Mesenchymal stem cell (in vitro differentiated cells and primary cell): ENCODE measurements around the gene DPYD.

Experiments used
- DNase-seq: peaks from one replicate; pipeline ENCODE4 v3.0.0-alpha.2; 2013
- H2AFZ ChIP-seq: one replicate; pipeline ENCODE4 v1.6.1; 2013; ENCODE audit warnings: low read depth, mild to moderate bottlenecking, control low read depth, inconsistent platforms, low read length, moderate library complexity
- H2AK5ac ChIP-seq: 2 replicates; pipeline ENCODE4 v1.6.1; 2013; ENCODE audit warnings: low read length, moderate library complexity, mild to moderate bottlenecking, inconsistent platforms; ENCODE audit not compliant: severe bottlenecking
- H2BK120ac ChIP-seq: one replicate; pipeline ENCODE4 v1.6.1; 2013; ENCODE audit warnings: low read depth, mild to moderate bottlenecking, inconsistent platforms, low read length, moderate library complexity
- H2BK12ac ChIP-seq, 2 experiments: one replicate each; pipeline ENCODE4 v1.6.1; 2013; ENCODE audit warnings: inconsistent platforms in 2 of 2, low read length in 2 of 2, mild to moderate bottlenecking in 2 of 2, moderate library complexity in 2 of 2, control low read depth in 1 of 2
- H2BK15ac ChIP-seq: one replicate; pipeline ENCODE4 v1.6.1; 2013; ENCODE audit warnings: mild to moderate bottlenecking, low read depth, inconsistent platforms; ENCODE audit not compliant: poor library complexity, severe bottlenecking
- H2BK5ac ChIP-seq: 2 replicates; pipeline ENCODE4 v1.6.1; 2013; ENCODE audit warnings: low read depth, mild to moderate bottlenecking, low read length, control low read depth, inconsistent platforms; ENCODE audit not compliant: poor library complexity, severe bottlenecking
- H3K14ac ChIP-seq, 2 experiments: one replicate each; pipeline ENCODE4 v1.6.1; 2013; ENCODE audit warnings: inconsistent platforms in 2 of 2, low read length in 2 of 2, control low read depth in 1 of 2, mild to moderate bottlenecking in 1 of 2, moderate library complexity in 1 of 2
- H3K18ac ChIP-seq, 2 experiments: one replicate each; pipeline ENCODE4 v1.6.1; 2013; ENCODE audit warnings: inconsistent platforms in 2 of 2, low read length in 2 of 2, control low read depth in 1 of 2, low read depth in 1 of 2, mild to moderate bottlenecking in 1 of 2
- H3K23ac ChIP-seq, 2 experiments: one replicate each; pipeline ENCODE4 v1.6.1; 2013; ENCODE audit warnings: inconsistent platforms in 2 of 2, low read length in 2 of 2, mild to moderate bottlenecking in 2 of 2, moderate library complexity in 2 of 2, control low read depth in 1 of 2
- H3K27ac ChIP-seq: 2 replicates; pipeline ENCODE4 v1.5.1; 2013; ENCODE audit warnings: mild to moderate bottlenecking, moderate library complexity, low read length, control low read depth, inconsistent platforms; ENCODE audit not compliant: poor library complexity, severe bottlenecking
- H3K27me3 ChIP-seq, 2 experiments: 2 replicates each; pipeline versions ENCODE4 v1.6.1 to v1.7.0; 2013; ENCODE audit warnings: low read length in 2 of 2, mild to moderate bottlenecking in 2 of 2, moderate library complexity in 2 of 2, control low read depth in 1 of 2, inconsistent platforms in 1 of 2; ENCODE audit not compliant: control insufficient read depth in 1 of 2, insufficient read depth in 1 of 2
- H3K36me3 ChIP-seq, 2 experiments: 2 replicates each; pipeline versions ENCODE4 v1.6.1 to v1.7.0; 2013; ENCODE audit warnings: low read length in 2 of 2, control low read depth in 1 of 2, inconsistent platforms in 1 of 2, low read depth in 1 of 2, mild to moderate bottlenecking in 1 of 2; ENCODE audit not compliant: insufficient read depth in 2 of 2, control insufficient read depth in 1 of 2
- H3K4ac ChIP-seq, 2 experiments: one replicate each; pipeline ENCODE4 v1.6.1; 2013; ENCODE audit warnings: inconsistent platforms in 2 of 2, low read length in 2 of 2, mild to moderate bottlenecking in 2 of 2, moderate library complexity in 2 of 2, control low read depth in 1 of 2, low read depth in 1 of 2
- H3K4me1 ChIP-seq: 2 replicates; pipeline ENCODE4 v1.6.1; 2013; ENCODE audit warnings: low read depth, low read length, control low read depth; ENCODE audit not compliant: control insufficient read depth, insufficient read depth
- H3K4me2 ChIP-seq: 2 replicates; pipeline ENCODE4 v1.6.1; 2013; ENCODE audit warnings: low read length, mild to moderate bottlenecking, inconsistent platforms; ENCODE audit not compliant: poor library complexity, severe bottlenecking
- H3K4me3 ChIP-seq, 2 experiments: 2 replicates each; pipeline versions ENCODE4 v1.5.1 to v1.7.0; 2013; ENCODE audit warnings: low read length in 2 of 2, mild to moderate bottlenecking in 2 of 2, control low read depth in 1 of 2, low read depth in 1 of 2; ENCODE audit not compliant: insufficient read depth in 1 of 2
- H3K79me1 ChIP-seq: replicated peaks from 2 replicates; pipeline ENCODE4 v1.6.1; 2013; ENCODE audit warnings: mild to moderate bottlenecking, control low read depth, low read length, inconsistent platforms; ENCODE audit not compliant: poor library complexity, severe bottlenecking
- H3K9ac ChIP-seq: 2 replicates; pipeline ENCODE4 v1.7.0; 2013; ENCODE audit warnings: mild to moderate bottlenecking, low read length, moderate library complexity
- H3K9me3 ChIP-seq: 2 replicates; pipeline ENCODE4 v1.7.0; 2013; ENCODE audit warnings: mild to moderate bottlenecking, low read length; ENCODE audit not compliant: control insufficient read depth
- H4K8ac ChIP-seq: one replicate; pipeline ENCODE4 v1.6.1; 2013; ENCODE audit warnings: inconsistent platforms, mild to moderate bottlenecking, low read length, moderate library complexity
- H4K91ac ChIP-seq: one replicate; pipeline ENCODE4 v1.6.1; 2013; ENCODE audit warnings: mild to moderate bottlenecking, low read length, inconsistent platforms
- WGBS: methylation state at CpG from one replicate; pipeline ENCODE4 v1.1.7; 2013; ENCODE audit warnings: mixed read lengths; 5-methylcytosine and 5-hydroxymethylcytosine counted together

Gene DPYD

DNA sequence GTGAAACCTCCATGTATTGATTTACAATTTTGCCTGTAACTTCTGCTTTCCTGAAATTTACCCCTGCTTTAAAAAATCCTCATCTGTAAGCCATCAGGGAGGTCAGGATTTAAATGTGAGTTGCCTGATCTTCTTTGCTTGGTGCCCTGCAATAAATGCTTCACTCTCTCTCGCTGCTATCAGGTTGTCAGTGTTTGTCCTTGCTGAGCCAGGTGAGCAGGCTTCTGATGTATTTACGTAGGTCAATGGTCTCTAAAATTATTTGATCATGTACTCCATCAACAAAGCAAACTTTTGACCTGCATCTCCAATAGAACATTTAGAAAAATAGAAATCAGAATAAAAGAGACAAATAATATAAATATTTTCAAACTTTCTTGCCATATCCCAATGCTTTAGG is 453.4 kb downstream of the DPYD start:
- Histone ChIP-seq H3K4ac (no peak overlapping the region), H3K4me2 (no peak overlapping the region), H3K27me3 (no peaks in the 10 kb centered on the region), H2AFZ (no peak overlapping the region), H3K23ac (no peak overlapping the region), H3K79me1 (no peaks in the 10 kb centered on the region), H3K4me1 (no peaks in the 10 kb centered on the region), H4K91ac (no peak overlapping the region), H4K8ac (no peak overlapping the region), H3K14ac (no peak overlapping the region), H2BK12ac (no peak overlapping the region), H3K4me3 (no peak overlapping the region), H2BK15ac (no peak overlapping the region), H3K27ac (no peak overlapping the region), H3K9me3 (peaks cover 11% of the 10 kb centered on the region), H2BK120ac (no peak overlapping the region), H3K36me3 (peaks cover 2 to 5% of the 10 kb centered on the region in 2 experiments), H3K9ac (no peak overlapping the region), H3K18ac (no peak overlapping the region), H2BK5ac (no peak overlapping the region), H2AK5ac (no peak overlapping the region)
- 100% methylated on average over 1 of the region's 2 CpGs for WGBS
- DNase-seq, result no peak

DNA sequence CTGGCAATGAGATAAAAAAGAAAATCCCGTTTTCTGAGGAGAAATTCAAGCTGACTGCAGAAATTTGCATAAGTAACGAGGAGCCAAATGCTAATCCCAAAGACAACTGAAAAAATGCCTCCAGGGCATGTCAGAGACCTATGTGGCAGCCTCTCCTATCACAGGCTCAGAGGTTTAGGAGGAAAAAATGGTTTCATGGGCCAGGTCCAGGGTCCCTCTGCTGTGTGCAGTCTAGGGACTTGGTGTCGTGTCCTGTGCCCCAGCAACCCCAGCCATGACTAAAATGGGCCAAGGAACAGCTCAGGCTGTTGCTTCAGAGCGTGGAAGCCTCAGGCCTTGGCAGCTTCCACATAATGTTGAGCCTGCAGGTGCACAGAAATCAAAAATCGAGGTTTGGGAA is 456.5 kb downstream of the DPYD start:
- Histone ChIP-seq H3K4me2 (no peak overlapping the region), H4K91ac (no peak overlapping the region), H3K9me3 (peaks cover 11% of the 10 kb centered on the region), H3K27ac (no peak overlapping the region), H3K23ac (no peak overlapping the region), H3K4me1 (no peaks in the 10 kb centered on the region), H3K79me1 (no peaks in the 10 kb centered on the region), H3K36me3 (peaks cover 2 to 5% of the 10 kb centered on the region in 2 experiments), H2BK120ac (no peak overlapping the region), H3K9ac (no peak overlapping the region), H4K8ac (no peak overlapping the region), H2BK5ac (no peak overlapping the region), H3K4ac (no peak overlapping the region), H3K14ac (no peak overlapping the region), H3K27me3 (no peaks in the 10 kb centered on the region), H2BK15ac (no peak overlapping the region), H3K18ac (no peak overlapping the region), H2BK12ac (no peak overlapping the region), H2AK5ac (no peak overlapping the region), H2AFZ (no peak overlapping the region), H3K4me3 (no peak overlapping the region)
- 77% methylated on average over 5 of the region's 5 CpGs for WGBS
- DNase-seq, result no peak

DNA sequence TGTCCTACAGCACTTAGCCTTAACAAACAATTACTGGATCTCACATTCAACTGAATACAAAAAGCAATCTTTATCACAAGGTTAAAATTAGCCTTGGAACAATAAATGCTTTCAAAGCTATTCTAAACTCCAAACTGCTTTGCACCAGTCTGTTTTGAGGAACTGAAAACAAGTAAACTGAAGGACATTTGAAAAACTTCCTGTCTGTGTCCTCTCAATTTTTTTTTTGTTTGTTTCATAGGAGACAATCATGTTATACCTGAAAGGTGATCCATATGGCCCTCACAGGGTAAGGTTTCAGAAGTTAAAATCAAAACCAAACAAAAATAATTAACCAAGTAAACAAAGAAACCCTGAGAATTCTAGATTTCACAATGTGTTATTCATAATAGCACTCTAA is 459.1 kb downstream of the DPYD start:
- Histone ChIP-seq H3K4ac (no peak overlapping the region), H3K36me3 (peaks cover 2 to 5% of the 10 kb centered on the region in 2 experiments), H2AFZ (no peak overlapping the region), H2BK12ac (no peak overlapping the region), H2BK120ac (no peak overlapping the region), H3K23ac (no peak overlapping the region), H4K91ac (no peak overlapping the region), H3K4me3 (no peak overlapping the region), H2AK5ac (no peak overlapping the region), H2BK15ac (no peak overlapping the region), H3K9ac (no peak overlapping the region), H3K27ac (no peak overlapping the region), H3K27me3 (no peaks in the 10 kb centered on the region), H3K9me3 (peaks cover 4% of the 10 kb centered on the region), H3K4me2 (no peak overlapping the region), H3K79me1 (no peaks in the 10 kb centered on the region), H3K14ac (no peak overlapping the region), H3K18ac (no peak overlapping the region), H2BK5ac (no peak overlapping the region), H4K8ac (no peak overlapping the region), H3K4me1 (no peaks in the 10 kb centered on the region)
- no peak for DNase-seq

DNA sequence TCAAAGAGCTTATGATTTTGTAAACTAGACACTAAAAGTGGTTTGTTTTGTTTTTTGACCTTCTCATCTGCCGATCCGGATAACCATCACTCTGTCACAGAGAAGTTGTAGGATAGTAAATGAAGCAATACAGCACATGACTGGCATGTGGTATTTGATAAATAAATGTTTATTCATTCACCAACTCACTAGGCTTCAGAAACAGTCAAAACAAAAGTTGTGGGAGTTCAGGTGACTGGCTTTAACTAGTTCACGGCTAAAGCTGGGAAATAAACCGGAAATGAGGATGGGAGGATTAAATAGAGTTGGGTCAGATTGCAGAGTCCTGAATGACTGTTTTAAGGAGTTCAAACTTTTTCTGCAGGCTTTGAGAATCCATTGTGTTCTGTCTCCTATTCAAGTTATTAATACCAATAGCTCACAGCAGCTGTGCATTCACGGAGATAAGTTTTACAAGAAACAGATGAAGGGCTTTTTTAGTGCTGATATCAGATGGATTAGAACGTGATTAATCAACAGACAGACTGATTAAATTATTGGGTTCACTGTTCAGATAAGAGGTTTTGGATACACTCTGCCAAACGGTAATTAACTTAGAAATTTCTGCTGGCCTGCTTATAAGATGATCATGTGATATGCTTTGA is 463.3 kb downstream of the DPYD start:
- no peak overlapping the region for H3K27ac ChIP-seq
- H3K4me2 ChIP-seq, result no peak overlapping the region
- H3K9ac ChIP-seq, result no peak overlapping the region
- H3K4ac ChIP-seq, result no peak overlapping the region
- no peak overlapping the region for H4K8ac ChIP-seq
- no peaks in the 10 kb centered on the region for H3K79me1 ChIP-seq
- no peak overlapping the region for H3K23ac ChIP-seq
- no peak overlapping the region for H3K4me3 ChIP-seq
- H2BK120ac ChIP-seq, result no peak overlapping the region
- no peak overlapping the region for H2BK15ac ChIP-seq
- no peaks in the 10 kb centered on the region for H3K27me3 ChIP-seq
- WGBS, result 87% methylated on average over 5 of the region's 7 CpGs
- no peaks in the 10 kb centered on the region for H3K36me3 ChIP-seq
- no peak overlapping the region for H3K14ac ChIP-seq
- no peak overlapping the region for H2BK12ac ChIP-seq
- no peak for DNase-seq
- H2BK5ac ChIP-seq, result no peak overlapping the region
- no peak overlapping the region for H3K18ac ChIP-seq
- H3K9me3 ChIP-seq, result no peaks in the 10 kb centered on the region
- no peaks in the 10 kb centered on the region for H3K4me1 ChIP-seq
- no peak overlapping the region for H4K91ac ChIP-seq
- no peak overlapping the region for H2AFZ ChIP-seq
- no peak overlapping the region for H2AK5ac ChIP-seq
